Neural crest cell (in vitro differentiated cells): ENCODE results near the gene EMILIN3. TPM values are rescaled to one million over a fixed set of nuclear protein-coding genes. Genes with fewer than 3 reads are reported as not detected.

ENCODE experiments used
- DNase-seq: peaks from one replicate; pipeline ENCODE4 v3.0.0; 2021; ENCODE audit warnings: low read depth, mixed read lengths, low spot score
- H3K27ac Mint-ChIP-seq: one replicate; pipeline ENCODE4 v1.8.0; 2021; ENCODE audit warnings: mild to moderate bottlenecking, mixed read lengths; ENCODE audit not compliant: unreplicated experiment
- H3K27me3 Mint-ChIP-seq: 2 replicates; pipeline ENCODE4 v1.8.0; 2021; ENCODE audit warnings: low read depth, mild to moderate bottlenecking, mixed read lengths
- H3K36me3 Mint-ChIP-seq: 2 replicates; pipeline ENCODE4 v1.8.0; 2021; ENCODE audit warnings: low read depth, mild to moderate bottlenecking, mixed read lengths
- H3K4me1 Mint-ChIP-seq: 2 replicates; pipeline ENCODE4 v1.8.0; 2021; ENCODE audit warnings: mixed read lengths
- H3K4me3 Mint-ChIP-seq: one replicate; pipeline ENCODE4 v1.8.0; 2021; ENCODE audit warnings: mild to moderate bottlenecking, mixed read lengths
- H3K9me3 Mint-ChIP-seq: 2 replicates; pipeline ENCODE4 v1.8.0; 2021; ENCODE audit warnings: mixed read lengths
- CTCF ChIP-seq: fragments of 200-600 bp; sonication (generic); conservative IDR thresholded peaks from 2 replicates; pipeline ENCODE4 v1.5.0; 2021; ENCODE audit warnings: antibody characterized with exemption, mild to moderate bottlenecking
- total RNA-seq: library from RNA; stranded (reverse); gene quantifications from 2 replicates; pipeline ENCODE4 v1.2.1, GENCODE V29; 2021

The EMILIN3 gene
- total RNA-seq, 1 donor from 2014 or later, result 6.9 TPM

GRCh38 chr20:41406353-41406752, 39.7 kb upstream of the EMILIN3 start:
- no peak for TF ChIP-seq CTCF
- Mint-ChIP-seq H3K4me1 (peaks cover 31% of the 10 kb centered on the region), H3K36me3 (peaks cover 18% of the 10 kb centered on the region), H3K27me3 (no peaks in the 10 kb centered on the region), H3K27ac (peak overlapping the region; percentile 54), H3K4me3 (no peak overlapping the region), H3K9me3 (no peaks in the 10 kb centered on the region)
- DNase-seq, result no peak

GRCh38 chr20:41405436-41405835, 38.8 kb upstream of the EMILIN3 start:
- TF ChIP-seq CTCF, result no peak
- H3K27ac Mint-ChIP-seq, result no peak overlapping the region
- no peak overlapping the region for H3K4me3 Mint-ChIP-seq
- no peaks in the 10 kb centered on the region for H3K27me3 Mint-ChIP-seq
- peaks cover 14% of the 10 kb centered on the region for H3K36me3 Mint-ChIP-seq
- DNase-seq, result no peak
- H3K9me3 Mint-ChIP-seq, result no peaks in the 10 kb centered on the region
- H3K4me1 Mint-ChIP-seq, result peaks cover 26% of the 10 kb centered on the region

GRCh38 chr20:41403604-41404003, 37.0 kb upstream of the EMILIN3 start:
- no peak for TF ChIP-seq CTCF
- Mint-ChIP-seq H3K36me3 (peaks cover 13% of the 10 kb centered on the region), H3K4me3 (no peak overlapping the region), H3K9me3 (no peaks in the 10 kb centered on the region), H3K27me3 (no peaks in the 10 kb centered on the region), H3K4me1 (peaks cover 18% of the 10 kb centered on the region), H3K27ac (no peak overlapping the region)
- DNase-seq, result no peak

GRCh38 chr20:41398408-41398807, 31.8 kb upstream of the EMILIN3 start:
- no peaks in the 10 kb centered on the region for H3K27me3 Mint-ChIP-seq
- H3K9me3 Mint-ChIP-seq, result no peaks in the 10 kb centered on the region
- H3K4me3 Mint-ChIP-seq, result no peak overlapping the region
- TF ChIP-seq CTCF, result no peak
- peaks cover 6% of the 10 kb centered on the region for H3K36me3 Mint-ChIP-seq
- DNase-seq, result no peak
- peaks cover 22% of the 10 kb centered on the region for H3K4me1 Mint-ChIP-seq
- H3K27ac Mint-ChIP-seq, result no peak overlapping the region

GRCh38 chr20:41395667-41396664, 29.3 kb upstream of the EMILIN3 start:
- no peak overlapping the region for H3K4me3 Mint-ChIP-seq
- H3K4me1 Mint-ChIP-seq, result peaks cover 43% of the 10 kb centered on the region
- no peak for TF ChIP-seq CTCF
- no peaks in the 10 kb centered on the region for H3K36me3 Mint-ChIP-seq
- H3K9me3 Mint-ChIP-seq, result no peaks in the 10 kb centered on the region
- peak overlapping the region; percentile 8 for H3K27ac Mint-ChIP-seq
- DNase-seq, result no peak
- H3K27me3 Mint-ChIP-seq, result no peaks in the 10 kb centered on the region
